Stomach (tissue), 9 donors: ENCODE data around the gene BET1. TPM values are rescaled to one million over a fixed set of nuclear protein-coding genes. Genes with fewer than 3 reads are reported as not detected.

Experiments
- DNase-seq, 2 donors: peaks; one replicate each; pipeline versions ENCODE4 v3.0.0 to v3.0.0-alpha.2; 2013 to 2019
- H3K27ac ChIP-seq, 5 donors: fragments of 200-600 bp in 4 of 5; sonication (generic) in 4 of 5; one replicate each; pipeline ENCODE4 v1.5.1; 2013 to 2019; ENCODE audit warnings: mild to moderate bottlenecking in 1 of 5, moderate library complexity in 1 of 5
- H3K27me3 ChIP-seq, 3 donors: fragments of 200-600 bp; sonication (generic); one replicate each; pipeline ENCODE4 v1.5.1; 2017 to 2019; ENCODE audit warnings: mixed run types in 1 of 3
- H3K36me3 ChIP-seq, 4 donors: fragments of 200-600 bp; sonication (generic); 1 replicate in 3 of 4; 2 replicates in 1 of 4; pipeline ENCODE4 v1.5.1; 2016 to 2019
- H3K4me1 ChIP-seq, 4 donors: fragments of 200-600 bp; sonication (generic); one replicate each; pipeline ENCODE4 v1.5.1; 2016 to 2019
- H3K4me3 ChIP-seq, 4 donors: fragments of 200-600 bp; sonication (generic) in 3 of 4; one replicate each; pipeline ENCODE4 v1.5.1; 2016 to 2019; ENCODE audit warnings: mild to moderate bottlenecking in 1 of 4
- H3K9me3 ChIP-seq, 4 donors: fragments of 200-600 bp; sonication (generic); one replicate each; pipeline ENCODE4 v1.5.1; 2016 to 2019
- CTCF ChIP-seq, 7 experiments: fragments of 450-650 bp in 4 of 7; fragments of 200-600 bp in 3 of 7; sonication (generic) in 3 of 7; IDR thresholded peaks; one replicate each; pipeline ENCODE4 v1.5.1; 2016 to 2019; ENCODE audit warnings: antibody characterized with exemption in 7 of 7, control low read depth in 2 of 7, mild to moderate bottlenecking in 1 of 7
- EP300 ChIP-seq: sonication (generic); formaldehyde crosslinking; IDR thresholded peaks from one replicate; pipeline ENCODE4 v1.6.1; 2017; ENCODE audit warnings: antibody characterized with exemption
- POLR2A ChIP-seq, 4 donors: fragments of 450-650 bp; IDR thresholded peaks; one replicate each; pipeline ENCODE4 v1.6.1; 2016; ENCODE audit warnings: antibody characterized with exemption in 4 of 4, control low read depth in 2 of 4, mild to moderate bottlenecking in 1 of 4, moderate library complexity in 1 of 4
- POLR2AphosphoS5 ChIP-seq, 3 donors: sonication (generic); formaldehyde crosslinking; IDR thresholded peaks; one replicate each; pipeline ENCODE4 v1.6.1; 2016; ENCODE audit warnings: antibody characterized with exemption in 3 of 3
- WGBS, 5 donors: extraction: QIAGEN DNeasy Blood & Tissue Kit in 3 of 5; methylation state at CpG; one replicate each; pipeline versions ENCODE4 v1.1.5 to v1.1.7; 2013 to 2018; 5-methylcytosine and 5-hydroxymethylcytosine counted together
- intact Hi-C: fragments of 100-400 bp; cut with DNase I; formaldehyde crosslinking; loops from one replicate; pipeline ENCODE4 v1.15.1; 2023; ENCODE audit warnings: low total_unique reads
- polyA plus RNA-seq, 3 donors: library from polyadenylated mRNA; stranded (reverse); fragments of 200-250 nt; gene quantifications; one replicate each; pipeline ENCODE4 v1.2.3, GENCODE V29; 2013
- total RNA-seq, 5 donors: library from RNA; depleted of rRNA; stranded (reverse); fragments of >200 nt; gene quantifications; one replicate each; pipeline versions ENCODE4 v1.1.0 to v1.2.3, GENCODE V29; 2014 to 2016
- donor health status: healthy with polysubstance abuse.
- donor health status: Bipolar disorder and iron deficiency.
- donor health status: healthy.

Gene BET1
- total and polyA plus RNA-seq, 8 donors: 4.1 to 43.5 (median 24.7) TPM

DNA sequence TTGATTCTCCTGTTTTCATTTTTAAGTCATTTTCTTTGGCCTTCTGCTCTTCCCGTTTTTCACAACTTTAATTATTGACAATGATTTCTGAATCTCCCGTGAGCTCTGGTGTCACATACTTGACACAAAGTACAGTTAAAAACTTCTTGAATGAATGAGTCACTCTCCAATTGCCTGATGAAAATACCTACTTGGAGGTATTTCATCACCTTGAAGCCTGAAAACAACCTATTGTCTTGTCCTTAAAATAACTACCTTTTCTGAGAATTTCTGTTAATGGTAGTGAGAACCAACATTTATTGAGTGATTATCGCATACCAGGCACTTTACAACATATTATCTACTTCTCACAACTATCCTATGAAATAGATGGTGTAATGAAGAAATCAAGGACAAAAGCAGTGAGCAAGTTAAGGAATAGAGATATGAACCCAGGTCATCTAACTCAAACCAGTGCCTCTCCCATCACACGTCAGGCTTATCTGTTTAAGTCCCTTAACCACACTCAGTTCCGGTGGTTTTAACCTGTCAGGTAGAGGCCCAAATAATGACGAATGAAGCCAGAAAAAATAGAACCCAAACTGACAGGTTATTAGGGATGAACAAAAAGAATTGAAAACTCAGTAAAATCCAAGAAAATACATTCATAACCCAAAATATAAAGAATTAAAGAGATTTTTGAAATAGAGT is 11.6 kb downstream of the BET1 start:
- H3K9me3 ChIP-seq: no peaks in the 10 kb centered on the region
- peaks cover 0 to 46% (median 42%) of the 10 kb centered on the region in 4 donors for H3K36me3 ChIP-seq
- no peak overlapping the region for H3K27ac ChIP-seq
- 79 to 84% (median 81%) methylated on average over 6 of the region's 6 CpGs for WGBS, 5 donors
- intact Hi-C loops: no loop called here
- DNase-seq: no peak
- H3K4me3 ChIP-seq: no peak overlapping the region
- no peak for TF ChIP-seq EP300
- no peaks in the 10 kb centered on the region for H3K4me1 ChIP-seq
- H3K27me3 ChIP-seq: no peaks in the 10 kb centered on the region

DNA sequence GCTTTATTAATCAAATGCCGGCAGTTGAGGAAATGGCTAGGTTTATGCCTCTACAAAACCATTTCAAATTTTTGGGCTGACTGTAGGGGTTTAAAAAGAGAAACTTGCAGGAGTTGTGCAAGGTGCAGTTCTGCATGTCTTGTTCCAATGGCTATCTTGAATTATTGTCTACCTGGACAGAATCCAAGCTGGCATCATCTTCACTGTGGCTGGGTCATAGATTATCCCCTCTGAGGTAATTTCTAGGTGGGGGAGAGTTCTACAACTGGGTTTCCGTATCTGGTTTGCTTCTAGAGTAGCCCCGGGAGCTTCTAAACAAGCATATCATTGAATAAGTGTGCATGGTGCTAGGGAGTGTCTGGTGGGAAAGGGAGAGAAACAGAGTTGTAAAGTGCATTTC is 16.9 kb downstream of the BET1 start:
- WGBS, 5 donors: 90 to 96% (median 93%) methylated on average over 3 of the region's 3 CpGs
- Histone ChIP-seq H3K27ac (no peak overlapping the region), H3K9me3 (no peaks in the 10 kb centered on the region), H3K4me1 (no peaks in the 10 kb centered on the region), H3K36me3 (peaks cover 0 to 10% (median 5%) of the 10 kb centered on the region in 4 donors), H3K27me3 (no peaks in the 10 kb centered on the region), H3K4me3 (no peak overlapping the region)
- intact Hi-C loops: no loop called here
- TF ChIP-seq POLR2A (IDR thresholded peaks at IDR 0.05) (no peak), CTCF (IDR thresholded peaks at IDR 0.05) (no peak), POLR2AphosphoS5 (IDR thresholded peaks at IDR 0.05) (no peak)
- DNase-seq: no peak

DNA sequence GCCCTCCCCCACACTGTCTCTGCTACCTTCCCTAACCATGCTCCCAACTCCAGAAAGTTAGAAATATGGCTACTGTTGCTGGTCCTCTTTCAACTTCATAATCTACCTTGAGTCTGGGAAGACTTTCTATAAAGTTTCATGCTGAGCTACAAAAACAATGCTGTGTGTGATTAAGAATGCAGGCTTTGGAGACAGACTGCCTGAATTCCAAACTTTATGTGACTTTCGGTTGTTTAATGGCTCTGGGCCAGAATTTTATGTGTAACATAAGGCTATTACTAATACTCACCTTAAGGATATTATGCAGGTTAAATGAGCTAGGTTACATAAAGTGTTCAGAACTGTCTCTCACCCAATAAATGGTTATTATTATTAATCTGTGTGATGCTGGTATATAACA is 19.1 kb downstream of the BET1 start:
- Histone ChIP-seq H3K27ac (no peak overlapping the region), H3K27me3 (no peaks in the 10 kb centered on the region), H3K4me1 (peaks cover 0 to 9% (median 0%) of the 10 kb centered on the region in 4 donors), H3K9me3 (no peaks in the 10 kb centered on the region), H3K36me3 (no peaks in the 10 kb centered on the region), H3K4me3 (no peak overlapping the region)
- TF ChIP-seq CTCF (IDR thresholded peaks at IDR 0.05): no peak
- no peak for TF ChIP-seq POLR2A (IDR thresholded peaks at IDR 0.05)
- no peak for TF ChIP-seq EP300
- no peak for TF ChIP-seq POLR2AphosphoS5 (IDR thresholded peaks at IDR 0.05)
- WGBS, 5 donors: 58 to 83% (median 68%) methylated on average over 1 of the region's 1 CpG
- no peak for DNase-seq
- intact Hi-C loops: no loop called here

DNA sequence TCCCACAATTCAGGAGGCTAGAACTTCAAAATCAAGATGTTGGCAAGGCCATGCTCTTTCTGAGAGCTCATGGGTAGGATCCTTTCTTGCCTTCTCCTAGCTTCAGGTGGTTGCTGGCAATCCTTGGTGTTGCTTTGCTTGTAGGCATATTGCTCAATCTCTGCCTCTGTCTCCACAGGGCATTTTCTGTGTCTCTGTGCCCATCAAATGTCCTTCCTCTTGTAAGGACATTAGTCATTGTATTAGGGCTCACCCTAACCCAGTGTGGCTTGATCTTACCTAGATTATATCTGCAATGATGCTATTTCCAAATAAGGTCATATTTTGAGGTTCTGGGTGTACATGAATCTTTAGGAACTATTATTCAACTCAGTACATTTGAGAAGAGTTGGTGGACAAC is 20.1 kb downstream of the BET1 start:
- no peak overlapping the region for H3K4me3 ChIP-seq
- no peaks in the 10 kb centered on the region for H3K27me3 ChIP-seq
- no peak for DNase-seq
- intact Hi-C loops: no loop called here
- H3K9me3 ChIP-seq: no peaks in the 10 kb centered on the region
- H3K4me1 ChIP-seq: peaks cover 0 to 9% (median 0%) of the 10 kb centered on the region in 4 donors
- no peak overlapping the region for H3K27ac ChIP-seq
- TF ChIP-seq CTCF (IDR thresholded peaks at IDR 0.05): no peak
- no peak for TF ChIP-seq EP300
- no peak for TF ChIP-seq POLR2A (IDR thresholded peaks at IDR 0.05)
- no peak for TF ChIP-seq POLR2AphosphoS5 (IDR thresholded peaks at IDR 0.05)
- no peaks in the 10 kb centered on the region for H3K36me3 ChIP-seq

GRCh38 chr7:93981480-93981874 is 22.7 kb downstream of the BET1 start:
- no peak for DNase-seq
- Histone ChIP-seq H3K4me3 (no peak overlapping the region), H3K27ac (peak overlapping the region in 1 of 5 donors; percentile 35), H3K27me3 (no peaks in the 10 kb centered on the region), H3K36me3 (no peaks in the 10 kb centered on the region), H3K4me1 (peaks cover 0 to 9% (median 0%) of the 10 kb centered on the region in 4 donors), H3K9me3 (no peaks in the 10 kb centered on the region)
- intact Hi-C loops: no loop called here
- WGBS, 5 donors: 66 to 80% (median 71%) methylated on average over 2 of the region's 2 CpGs
- TF ChIP-seq EP300 (no peak), POLR2AphosphoS5 (IDR thresholded peaks at IDR 0.05) (no peak), CTCF (IDR thresholded peaks at IDR 0.05) (no peak), POLR2A (IDR thresholded peaks at IDR 0.05) (no peak)
